OCI-LY3 (cell line): ENCODE measurements around the gene SRCIN1.
A peak's percentile ranks its signal among the peaks of the same experiment; 100 is the strongest.
"Not testable (repeated sequence)": the region's sequence is repeated elsewhere in the genome, so short reads cannot be mapped to it uniquely, and the experiment has no call there.

ENCODE experiments used
- H2AFZ ChIP-seq: fragments of 200-600, 300-600 bp; shearing (Covaris generic); 2 replicates; pipeline ENCODE4 v1.6.0; 2014; ENCODE audit warnings: antibody characterized with exemption, low read depth, low read length
- H3K27ac ChIP-seq: fragments of 200-600, 300-600 bp; sonication (generic); 2 replicates; pipeline ENCODE4 v1.5.1; 2014; ENCODE audit warnings: mild to moderate bottlenecking, low read length, moderate library complexity, mixed read lengths
- H3K27me3 ChIP-seq: fragments of 200-600, 300-600 bp; sonication (generic); 2 replicates; pipeline ENCODE4 v1.6.1; 2014; ENCODE audit warnings: low read depth, low read length, mixed read lengths
- H3K36me3 ChIP-seq: fragments of 200-600, 300-600 bp; sonication (generic); replicated peaks from 2 replicates; pipeline ENCODE3; 2014; ENCODE audit warnings: low read depth, low read length, mixed read lengths
- H3K4me1 ChIP-seq: fragments of 300-600, 200-600 bp; sonication (generic); 2 replicates; pipeline ENCODE4 v1.6.1; 2014; ENCODE audit warnings: low read length, mixed read lengths
- H3K4me2 ChIP-seq: fragments of 200-600, 300-600 bp; sonication (generic); 2 replicates; pipeline ENCODE4 v1.6.1; 2014; ENCODE audit warnings: low read length, mixed read lengths
- H3K4me3 ChIP-seq: fragments of 300-600, 200-600 bp; sonication (generic); 2 replicates; pipeline ENCODE4 v1.5.1; 2014; ENCODE audit warnings: antibody characterized with exemption, mild to moderate bottlenecking, low read length, moderate library complexity
- H3K79me2 ChIP-seq: fragments of 300-600, 200-600 bp; shearing (Covaris generic); 2 replicates; pipeline ENCODE4 v1.6.1; 2014; ENCODE audit warnings: mild to moderate bottlenecking, low read length, mixed read lengths
- H3K9ac ChIP-seq: fragments of 300-600, 200-600 bp; shearing (Covaris generic); 2 replicates; pipeline ENCODE4 v1.6.0; 2014; ENCODE audit warnings: mild to moderate bottlenecking, low read length, moderate library complexity
- H3K9me3 ChIP-seq: fragments of 200-600, 300-600 bp; shearing (Covaris generic); 2 replicates; pipeline ENCODE4 v1.6.1; 2014; ENCODE audit warnings: low read length, mixed read lengths; ENCODE audit not compliant: insufficient read depth
- H4K20me1 ChIP-seq: fragments of 200-600, 300-600 bp; sonication (generic); 2 replicates; pipeline ENCODE4 v1.6.1; 2016; ENCODE audit warnings: low read length, mixed read lengths; ENCODE audit not compliant: insufficient read depth
- CTCF ChIP-seq: fragments of 200-600, 300-600 bp; sonication (generic); IDR thresholded peaks from 2 replicates; pipeline ENCODE4 v1.5.1; 2014; ENCODE audit warnings: antibody characterized with exemption, low read length, low read depth
- EZH2phosphoT487 ChIP-seq: fragments of 200-600 bp; shearing (Covaris generic); IDR thresholded peaks from 2 replicates; pipeline ENCODE4 v1.6.1; 2018; ENCODE audit warnings: antibody characterized with exemption, mixed run types, low read depth

The SRCIN1 gene

GRCh38 chr17:38492067-38493040, 113.4 kb downstream of the SRCIN1 start:
- TF ChIP-seq CTCF: peak; percentile 60
- H3K9me3 ChIP-seq, H3K4me1 ChIP-seq, H3K27ac ChIP-seq, H3K4me2 ChIP-seq, H3K79me2 ChIP-seq, H2AFZ ChIP-seq, H4K20me1 ChIP-seq, H3K4me3 ChIP-seq, H3K36me3 ChIP-seq, H3K9ac ChIP-seq, H3K27me3 ChIP-seq: not testable (repeated sequence)

GRCh38 chr17:38491346-38492066, 114.2 kb downstream of the SRCIN1 start:
- not testable (repeated sequence) for H3K36me3 ChIP-seq, H3K9ac ChIP-seq, H3K4me3 ChIP-seq, H4K20me1 ChIP-seq, H3K27ac ChIP-seq, H3K27me3 ChIP-seq, H3K4me1 ChIP-seq, H3K79me2 ChIP-seq, H2AFZ ChIP-seq, H3K4me2 ChIP-seq, H3K9me3 ChIP-seq

GRCh38 chr17:38489774-38490173, 116.0 kb downstream of the SRCIN1 start:
- H3K9me3 ChIP-seq, H3K27me3 ChIP-seq, H3K36me3 ChIP-seq, H2AFZ ChIP-seq, H3K4me2 ChIP-seq, H3K79me2 ChIP-seq, H4K20me1 ChIP-seq, H3K9ac ChIP-seq, H3K4me3 ChIP-seq, H3K27ac ChIP-seq: not testable (repeated sequence)
- H3K4me1 ChIP-seq: peaks cover 12% of the 10 kb centered on the region

- peak overlapping the region; percentile 86 for H3K4me2 ChIP-seq
- H2AFZ ChIP-seq: peak overlapping the region; percentile 94; the same call in 1 of the 2 replicates
- H4K20me1 ChIP-seq, H3K9me3 ChIP-seq, H3K36me3 ChIP-seq, H3K79me2 ChIP-seq, H3K27me3 ChIP-seq: not testable (repeated sequence)
- H3K27ac ChIP-seq: peak overlapping the region; percentile 61
- peaks cover 12% of the 10 kb centered on the region for H3K4me1 ChIP-seq
- H3K4me3 ChIP-seq: peak overlapping the region; percentile 66
- H3K9ac ChIP-seq: peak overlapping the region; percentile 57; the same call in 1 of the 2 replicates
Observed at GRCh38 chr17:38485681-38486298, 120.0 kb downstream of the SRCIN1 start.

DNA sequence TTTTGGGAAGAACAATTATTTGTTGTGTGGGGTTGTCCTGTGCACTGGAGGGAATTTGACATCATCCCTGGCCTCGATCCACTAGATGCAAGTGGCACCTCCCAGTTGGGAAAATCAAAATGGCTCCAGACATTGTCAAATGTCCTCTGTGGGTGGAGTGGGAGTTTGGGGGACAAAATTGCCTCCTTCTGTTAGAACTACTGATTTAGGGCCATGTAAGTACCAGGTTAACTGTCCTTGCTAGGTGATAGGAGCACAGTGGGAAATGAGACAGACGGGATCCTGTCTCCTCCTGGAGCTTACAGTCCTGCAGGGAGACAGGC, 120.6 kb downstream of the SRCIN1 start:
- Histone ChIP-seq H3K27me3 (no peaks in the 10 kb centered on the region), H3K9me3 (no peaks in the 10 kb centered on the region), H4K20me1 (no peaks in the 10 kb centered on the region), H3K4me2 (peak overlapping the region; percentile 86), H3K36me3 (no peaks in the 10 kb centered on the region), H2AFZ (peak overlapping the region; percentile 94), H3K4me1 (peaks cover 12% of the 10 kb centered on the region), H3K9ac (peak overlapping the region; percentile 57), H3K27ac (peak overlapping the region; percentile 61), H3K4me3 (peak overlapping the region; percentile 66), H3K79me2 (no peaks in the 10 kb centered on the region)
- no peak for TF ChIP-seq CTCF
- TF ChIP-seq EZH2phosphoT487: no peak
